HG02943 (cell line): Measurements from ENCODE around the gene LARGE1.

ENCODE experiments used
- ATAC-seq: cut with Tn5 transposase; IDR thresholded peaks from one replicate; pipeline ENCODE4 v1.9.1; 2021; ENCODE audit warnings: mild to moderate bottlenecking, low read depth, moderate library complexity; ENCODE audit not compliant: unreplicated experiment

Gene LARGE1

DNA sequence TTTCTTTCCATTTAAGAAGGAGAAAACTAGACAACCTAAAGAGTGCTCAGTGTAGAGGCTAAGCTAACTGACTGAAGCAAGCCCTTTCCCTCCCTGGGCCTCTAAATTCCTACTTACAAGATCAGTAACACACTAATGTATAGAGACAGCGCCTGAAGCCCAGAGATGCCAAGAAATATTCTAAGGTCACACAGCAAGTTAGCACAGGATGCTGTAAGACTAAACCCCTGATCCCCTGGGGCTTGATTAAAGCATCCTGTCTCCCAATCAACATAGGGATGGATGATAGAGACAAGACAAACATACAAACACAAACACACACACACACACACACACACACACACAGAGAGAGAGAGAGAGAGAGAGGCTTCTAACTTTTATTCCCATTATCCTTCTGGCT lies 5.6 kb downstream of the LARGE1 start:
- no peak for ATAC-seq

DNA sequence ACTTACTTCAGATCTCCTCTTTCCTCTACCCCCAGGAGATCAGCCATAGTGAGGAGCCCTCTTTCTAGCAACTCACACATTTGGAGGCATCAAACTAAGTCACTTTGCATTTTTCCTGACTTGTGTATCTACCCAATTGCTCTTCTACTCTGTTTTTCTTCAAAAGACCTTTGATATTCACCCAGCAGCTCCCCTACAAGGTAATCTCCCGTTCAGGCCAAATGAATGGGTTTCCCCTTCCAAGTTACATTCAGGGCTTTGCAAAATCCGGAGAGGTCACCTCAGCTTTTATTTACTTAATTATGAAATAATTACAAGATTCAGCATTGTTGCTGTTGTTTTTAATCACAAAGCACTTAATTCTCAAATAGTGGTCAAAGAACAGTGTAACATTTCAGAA lies 6.1 kb downstream of the LARGE1 start:
- ATAC-seq = no peak

DNA sequence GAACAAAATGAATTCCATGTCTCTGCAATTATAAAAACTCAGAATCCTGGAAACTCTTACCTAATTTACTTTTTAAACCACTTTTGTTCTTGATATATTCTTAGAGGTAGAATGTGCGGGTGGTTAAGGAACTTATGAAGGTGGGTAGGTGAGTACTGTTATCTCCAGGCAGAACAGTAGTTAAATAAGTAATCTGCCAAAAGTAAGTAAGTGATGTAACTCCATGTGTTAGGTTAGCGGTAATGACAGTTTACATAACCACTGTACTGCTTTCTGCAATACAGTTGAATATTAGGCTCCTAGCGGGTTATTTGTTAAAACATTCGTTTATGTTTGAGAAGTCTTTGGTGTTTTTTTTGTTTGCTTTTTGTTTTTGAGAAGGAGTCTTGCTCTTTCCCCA lies 7.1 kb downstream of the LARGE1 start:
- ATAC-seq = no peak

DNA sequence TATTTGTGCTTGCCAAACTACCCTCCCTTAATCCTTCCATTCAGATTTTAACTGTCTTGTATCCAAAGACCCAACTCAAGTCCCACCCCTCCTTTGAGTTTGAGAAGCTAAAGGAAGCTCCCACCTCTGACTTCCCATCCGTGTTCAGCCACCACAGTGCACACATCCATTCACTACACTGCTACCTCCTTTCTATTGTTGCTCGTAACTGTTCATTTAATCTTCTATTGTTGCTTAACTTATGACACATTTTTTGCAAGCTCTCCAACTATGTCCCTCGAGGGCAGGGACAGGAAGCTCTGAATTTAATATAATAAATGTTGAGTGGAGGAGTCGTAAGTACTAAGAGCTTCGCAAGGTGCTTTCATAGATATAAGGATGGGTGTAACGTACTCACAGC lies 10.4 kb downstream of the LARGE1 start:
- ATAC-seq = no peak

DNA sequence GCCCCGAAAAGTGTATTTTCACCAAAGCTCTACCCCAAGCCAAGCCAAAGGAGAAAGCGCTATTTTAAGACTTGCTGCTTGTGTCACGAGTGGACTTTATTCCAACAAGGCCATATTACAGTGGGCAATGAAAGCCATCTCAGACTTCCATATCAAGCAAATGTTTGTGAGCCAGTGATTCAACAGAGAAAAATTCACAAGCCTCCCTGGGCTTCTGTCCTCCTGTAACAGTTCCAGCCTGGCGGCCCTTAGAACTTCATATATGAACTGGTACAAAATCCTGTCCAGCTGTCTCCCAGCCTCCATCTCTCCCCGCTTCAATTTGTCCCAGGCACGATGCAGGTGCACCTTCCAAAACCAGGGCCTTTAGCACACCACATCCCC lies 11.2 kb downstream of the LARGE1 start:
- no peak for ATAC-seq

- ATAC-seq = no peak
These were observed 11.9 kb downstream of the LARGE1 start for GRCh38 chr22:33908171-33909074.

GRCh38 chr22:33906954-33907353 lies 13.3 kb downstream of the LARGE1 start:
- no peak for ATAC-seq

DNA sequence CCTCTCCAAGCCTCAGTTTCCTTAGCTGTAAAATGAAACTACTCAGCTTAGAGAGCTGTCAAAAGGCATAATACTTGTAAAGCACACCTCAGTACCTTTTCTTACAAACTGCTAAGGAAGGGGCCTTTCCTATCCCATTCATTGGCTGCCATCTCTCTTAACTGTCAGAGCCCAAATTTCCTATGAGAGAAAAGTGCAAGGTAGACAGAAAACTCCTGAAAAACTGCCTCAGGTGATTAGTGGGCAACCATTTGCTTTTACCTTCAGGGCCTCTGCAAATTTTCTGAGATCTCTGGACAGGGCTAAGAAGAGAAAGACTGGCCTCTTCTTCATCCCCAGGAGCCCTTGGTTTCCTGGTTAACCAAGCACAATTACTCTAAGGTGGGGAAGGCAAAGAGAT lies 13.8 kb downstream of the LARGE1 start:
- ATAC-seq = no peak

DNA sequence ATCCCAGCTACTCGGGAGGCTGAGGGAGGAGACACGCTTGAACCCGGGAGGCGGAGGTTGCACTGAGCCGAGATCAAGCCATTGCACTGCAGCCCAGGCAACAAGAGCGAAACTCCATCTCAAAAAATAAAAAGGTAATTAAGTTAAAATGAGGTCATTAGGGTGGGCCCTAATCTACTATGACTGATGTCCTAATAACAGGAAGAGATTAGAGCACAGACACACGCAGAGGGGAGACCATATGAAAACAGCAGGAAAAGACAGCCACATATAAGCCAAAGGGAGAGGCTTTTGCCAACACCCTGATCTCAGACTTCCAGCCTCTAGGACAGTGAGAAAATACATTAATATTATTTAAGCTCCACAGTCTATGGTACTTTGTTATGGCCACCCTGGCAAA lies 17.3 kb downstream of the LARGE1 start:
- no peak for ATAC-seq

DNA sequence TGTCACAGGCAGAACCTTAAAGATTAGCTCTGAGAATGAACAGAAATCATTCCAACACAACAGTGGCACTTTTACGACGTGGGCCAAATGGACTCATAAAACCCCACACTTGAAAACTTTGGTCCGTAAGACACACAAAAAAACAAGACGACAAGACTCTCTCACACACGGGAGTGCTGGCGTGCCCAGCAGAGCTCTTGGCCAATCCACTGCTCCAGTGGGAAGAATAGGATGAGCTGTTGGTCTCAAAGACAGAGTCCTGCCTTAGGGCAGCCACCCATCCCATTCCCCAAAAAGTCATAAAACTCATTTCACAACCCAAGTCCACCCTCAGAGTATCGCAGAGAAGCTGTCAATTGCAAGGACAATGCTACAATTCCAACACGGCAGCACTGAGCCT lies 18.2 kb downstream of the LARGE1 start:
- ATAC-seq = no peak

GRCh38 chr22:33898121-33898520 lies 22.2 kb downstream of the LARGE1 start:
- ATAC-seq = no peak

DNA sequence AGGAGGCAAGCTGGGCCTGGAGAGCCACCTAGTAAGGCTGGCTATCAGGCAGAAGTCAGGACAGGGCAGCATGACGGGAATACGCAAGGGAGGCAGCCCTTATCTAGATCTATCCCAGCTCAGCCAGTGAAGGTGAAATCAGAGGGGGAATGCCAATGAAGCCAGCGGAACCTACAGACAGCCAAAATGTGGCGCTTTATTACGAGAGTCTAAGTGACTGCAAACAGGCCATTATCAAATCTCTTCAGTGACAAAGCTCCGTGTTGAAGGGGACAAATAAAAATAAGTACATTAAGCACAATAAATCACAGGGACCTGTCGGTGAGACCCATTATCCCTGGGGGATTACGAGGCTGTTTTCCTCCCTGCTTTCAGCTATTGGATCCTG lies 22.8 kb downstream of the LARGE1 start:
- no peak for ATAC-seq

GRCh38 chr22:33896575-33897447 lies 23.5 kb downstream of the LARGE1 start:
- ATAC-seq = no peak

DNA sequence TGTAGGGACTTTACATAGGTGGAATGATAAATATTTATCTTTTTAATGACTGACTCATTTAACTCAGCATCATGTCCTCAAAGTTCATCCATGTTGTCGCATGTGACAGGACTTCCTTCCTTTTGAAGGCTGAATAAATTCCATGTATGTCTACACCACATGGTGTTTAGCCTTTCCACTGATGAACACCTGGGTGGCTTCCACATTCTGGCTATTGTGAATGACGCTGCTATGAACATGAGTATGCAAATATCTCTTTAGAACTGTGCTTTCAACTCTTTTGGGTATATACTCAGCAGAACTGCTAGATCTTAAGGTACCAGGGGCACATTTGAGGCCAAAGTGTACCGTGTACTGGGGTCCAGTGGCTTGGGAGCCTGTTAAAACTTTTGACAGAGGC lies 24.1 kb downstream of the LARGE1 start:
- ATAC-seq = no peak

DNA sequence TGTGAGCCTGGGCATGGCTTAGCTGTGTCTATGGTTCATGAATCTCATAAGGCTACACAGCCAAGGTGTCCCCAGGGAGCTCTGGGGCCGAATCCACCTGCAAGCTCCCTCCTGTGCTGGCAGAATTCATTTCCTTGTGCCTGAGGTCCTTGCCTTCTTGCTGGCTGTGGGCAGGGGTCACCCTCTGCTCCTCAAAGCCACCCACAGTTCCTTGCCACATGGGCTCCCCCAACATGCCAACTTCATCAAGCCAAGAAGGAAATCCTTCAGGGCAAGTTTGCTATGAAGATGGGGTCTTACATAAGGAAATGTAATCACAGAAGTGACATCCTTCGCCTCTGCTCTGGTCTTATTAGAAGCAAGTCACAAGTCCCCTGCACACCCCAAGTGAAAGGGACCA lies 24.8 kb downstream of the LARGE1 start:
- ATAC-seq = no peak

DNA sequence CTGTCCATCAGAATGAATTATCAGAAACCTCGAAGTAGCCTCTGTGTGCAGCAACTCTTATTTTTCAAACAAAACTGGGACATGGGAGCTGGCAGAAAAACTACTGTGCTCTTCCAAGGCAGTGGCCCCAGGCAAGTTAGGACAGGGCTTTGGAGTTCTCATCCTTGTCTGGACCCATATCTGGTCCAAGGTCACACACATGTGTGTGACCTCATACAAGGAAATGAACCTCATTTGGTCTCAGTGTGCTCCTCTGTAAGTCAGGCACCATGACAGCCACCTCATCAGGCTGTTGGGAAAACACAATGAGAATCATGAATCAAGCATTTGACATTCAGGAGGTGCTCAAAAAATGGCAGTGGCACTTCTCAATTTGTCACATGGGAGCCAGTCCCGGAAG lies 25.8 kb downstream of the LARGE1 start:
- no peak for ATAC-seq

DNA sequence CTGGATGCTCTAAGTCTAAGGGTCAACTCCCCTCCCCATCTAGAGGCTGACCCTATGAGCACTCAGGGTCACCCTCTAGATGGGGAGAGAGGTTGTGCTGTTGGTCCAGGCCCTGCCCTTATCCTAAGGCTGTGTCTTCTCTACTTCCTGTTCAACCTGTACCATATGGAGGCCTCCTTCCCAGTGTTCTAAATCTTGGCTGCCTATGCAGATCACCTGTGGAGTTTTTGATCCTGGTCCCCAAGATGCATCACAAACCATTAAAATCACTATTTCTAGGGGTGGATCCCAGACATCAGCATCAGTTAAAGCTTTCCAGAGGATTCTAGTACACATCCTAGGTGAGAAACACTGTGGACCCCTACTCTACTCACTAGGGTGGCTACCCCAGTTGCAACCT lies 26.2 kb downstream of the LARGE1 start:
- ATAC-seq = no peak

DNA sequence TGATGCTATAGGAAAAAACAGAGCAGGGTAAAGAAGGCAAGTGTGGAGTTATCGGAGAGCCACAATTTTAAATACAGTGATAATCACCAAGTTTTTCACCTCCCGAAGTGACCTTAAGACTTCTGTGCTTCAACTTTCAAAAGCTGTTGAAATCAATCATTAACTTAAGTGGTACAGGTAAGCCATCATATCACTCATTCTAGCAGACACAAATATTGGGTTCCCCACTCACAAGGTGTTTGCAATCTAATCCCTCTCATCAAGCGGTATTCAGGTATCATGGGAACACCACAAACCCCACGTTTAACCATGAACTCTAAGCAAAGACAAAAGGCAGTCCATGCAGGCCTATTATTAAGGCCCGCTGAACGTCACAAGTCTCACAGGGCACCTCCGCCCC lies 26.8 kb downstream of the LARGE1 start:
- ATAC-seq = no peak

DNA sequence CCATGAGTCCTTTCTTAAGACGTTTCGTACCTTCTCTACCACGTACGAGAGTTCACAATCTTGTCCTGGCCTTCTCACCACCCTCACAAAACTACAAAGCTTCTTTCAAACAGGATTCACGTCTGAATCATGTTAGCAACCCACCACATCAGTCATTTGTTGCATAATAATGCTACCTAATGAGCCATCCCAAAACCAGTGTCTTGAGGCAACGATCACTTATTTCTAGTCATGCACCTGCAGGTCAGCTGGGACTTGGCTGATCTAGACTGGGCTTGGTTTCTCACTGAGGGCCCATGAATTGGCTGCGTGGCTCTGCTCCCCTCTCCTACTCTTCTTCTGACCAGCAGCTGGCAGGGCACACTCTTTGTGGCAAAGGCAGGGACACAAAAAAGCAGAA lies 28.3 kb downstream of the LARGE1 start:
- ATAC-seq = no peak

DNA sequence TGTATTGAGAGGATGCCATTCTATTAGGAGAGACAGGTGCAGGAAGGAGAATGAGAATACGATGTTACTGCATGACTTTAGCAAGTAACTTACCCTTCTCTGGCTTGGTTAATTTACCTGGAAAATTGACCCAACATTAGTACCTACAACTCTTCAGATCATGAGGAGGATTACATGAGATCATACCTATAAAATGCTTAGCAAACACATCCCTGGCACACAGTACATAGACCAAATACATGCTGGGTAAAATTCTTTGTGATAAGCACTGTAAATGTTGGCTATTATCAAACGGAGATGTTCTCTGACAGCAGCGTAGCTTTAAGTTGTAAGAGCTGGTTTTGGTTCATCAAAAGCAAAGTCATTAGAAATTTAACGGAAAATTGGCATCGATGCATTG lies 28.8 kb downstream of the LARGE1 start:
- ATAC-seq = no peak

DNA sequence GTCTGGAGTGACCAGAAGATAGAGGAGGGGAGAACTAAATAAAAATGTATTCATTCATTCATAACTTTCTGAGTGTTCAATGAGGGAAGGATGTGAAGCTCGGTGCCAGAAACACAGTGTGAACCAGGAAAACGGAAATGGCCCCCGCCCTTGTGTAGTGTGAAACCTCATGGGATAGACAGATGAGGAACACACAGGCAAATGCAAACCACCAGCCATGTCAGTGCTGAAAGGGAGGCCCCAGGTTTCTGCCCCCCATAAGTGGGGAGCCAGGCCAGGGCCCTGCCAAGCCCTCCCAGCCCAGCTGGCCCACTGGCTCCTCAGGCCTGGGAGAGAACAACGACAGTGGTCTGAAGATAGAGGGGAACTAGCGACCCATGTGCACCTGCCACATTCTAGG lies 30.5 kb downstream of the LARGE1 start:
- no peak for ATAC-seq

DNA sequence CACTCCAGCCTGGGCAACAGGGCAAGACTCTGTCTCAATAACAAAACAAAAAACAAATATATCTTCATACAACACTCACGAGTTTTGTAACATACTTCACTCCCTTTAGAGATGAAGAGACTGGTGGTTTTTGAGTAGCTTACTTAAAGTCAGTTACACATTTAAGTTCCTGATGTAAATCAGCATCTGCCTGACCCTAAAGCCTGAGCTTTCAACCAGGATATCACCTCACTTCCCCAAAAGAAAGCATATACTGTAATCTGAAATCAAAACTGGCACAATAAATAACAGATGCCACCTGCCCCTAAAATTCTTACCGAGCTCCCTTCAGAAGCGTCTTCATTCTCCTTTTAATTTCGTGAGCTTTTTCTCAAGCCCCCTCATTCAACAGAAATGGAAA lies 31.5 kb downstream of the LARGE1 start:
- ATAC-seq = no peak
